Ishikawa (cell line): ENCODE results near the gene HOXD8.

Experiments
- CEBPB ChIP-seq: IDR thresholded peaks from 2 replicates; pipeline ENCODE4 v1.6.1; 2012
- CREB1 ChIP-seq: IDR thresholded peaks from 2 replicates; pipeline ENCODE4 v1.6.1; 2012; ENCODE audit warnings: low read depth
- EGR1 ChIP-seq: IDR thresholded peaks from 2 replicates; pipeline ENCODE4 v1.6.1; 2012
- EP300 ChIP-seq: IDR thresholded peaks from 2 replicates; pipeline ENCODE4 v1.6.1; 2012; ENCODE audit warnings: borderline replicate concordance
- FOXM1 ChIP-seq: IDR thresholded peaks from 2 replicates; pipeline ENCODE4 v1.6.1; 2012; ENCODE audit warnings: low read depth, borderline replicate concordance
- NFIC ChIP-seq: IDR thresholded peaks from 2 replicates; pipeline ENCODE4 v1.6.1; 2012
- RAD21 ChIP-seq: IDR thresholded peaks from 2 replicates; pipeline ENCODE4 v1.6.1; 2012; ENCODE audit warnings: low read depth
- REST ChIP-seq: IDR thresholded peaks from 2 replicates; pipeline ENCODE4 v1.6.1; 2012; ENCODE audit warnings: low read depth, mild to moderate bottlenecking
- TAF1 ChIP-seq: IDR thresholded peaks from 2 replicates; pipeline ENCODE4 v1.6.1; 2012; ENCODE audit warnings: low read depth, mild to moderate bottlenecking
- TCF12 ChIP-seq: IDR thresholded peaks from 2 replicates; pipeline ENCODE4 v1.6.1; 2012; ENCODE audit warnings: low read depth
- TEAD4 ChIP-seq: IDR thresholded peaks from 2 replicates; pipeline ENCODE4 v1.6.1; 2012
- YY1 ChIP-seq: IDR thresholded peaks from 2 replicates; pipeline ENCODE4 v1.6.1; 2012; ENCODE audit warnings: low read depth
- ZBTB7A ChIP-seq: IDR thresholded peaks from 2 replicates; pipeline ENCODE4 v1.6.1; 2012; ENCODE audit warnings: low read depth
- TF ChIP-seq, protein P1 (sequence below): IDR thresholded peaks from 2 replicates; pipeline ENCODE4 v1.6.1; 2012
- TF ChIP-seq, protein P2 (sequence below): IDR thresholded peaks from 2 replicates; pipeline ENCODE4 v1.6.1; 2012

HOXD8 gene

DNA sequence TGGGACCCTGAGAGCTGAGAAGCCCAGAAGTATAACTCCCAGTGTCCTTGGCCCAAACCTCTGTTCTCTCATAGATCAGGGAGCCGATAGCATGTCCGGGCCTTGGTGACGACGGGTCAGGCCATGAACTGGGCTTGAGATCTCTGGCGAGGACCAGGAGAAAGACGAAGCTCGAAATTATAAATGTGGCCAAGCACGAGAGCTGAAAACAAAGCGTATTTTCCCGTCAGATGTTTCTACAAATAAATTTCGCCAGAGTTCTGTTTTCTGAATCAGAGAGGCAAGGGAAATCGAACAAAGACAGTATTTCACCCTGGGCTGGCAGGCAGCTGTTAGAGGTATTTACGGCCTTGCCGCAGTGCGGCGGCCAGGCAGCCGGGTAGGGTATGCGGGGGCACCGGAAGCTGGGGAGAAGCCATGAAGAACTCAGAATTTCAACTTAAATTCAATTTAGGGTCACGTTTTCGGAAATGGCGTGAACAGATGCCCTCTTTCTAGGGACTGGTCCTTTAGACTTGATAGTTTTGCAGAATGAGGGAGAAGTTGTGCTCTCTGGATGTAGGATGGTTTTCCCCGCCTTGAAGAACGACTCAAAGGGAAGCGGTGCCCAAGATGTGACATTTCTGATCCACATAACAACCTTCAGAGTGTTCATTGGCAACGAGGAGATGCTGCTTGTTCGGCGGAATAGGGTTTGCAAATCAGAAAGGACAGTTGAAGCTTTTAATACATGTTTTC, 9.6 kb downstream of the HOXD8 start:
- no peak for TF ChIP-seq EGR1

DNA sequence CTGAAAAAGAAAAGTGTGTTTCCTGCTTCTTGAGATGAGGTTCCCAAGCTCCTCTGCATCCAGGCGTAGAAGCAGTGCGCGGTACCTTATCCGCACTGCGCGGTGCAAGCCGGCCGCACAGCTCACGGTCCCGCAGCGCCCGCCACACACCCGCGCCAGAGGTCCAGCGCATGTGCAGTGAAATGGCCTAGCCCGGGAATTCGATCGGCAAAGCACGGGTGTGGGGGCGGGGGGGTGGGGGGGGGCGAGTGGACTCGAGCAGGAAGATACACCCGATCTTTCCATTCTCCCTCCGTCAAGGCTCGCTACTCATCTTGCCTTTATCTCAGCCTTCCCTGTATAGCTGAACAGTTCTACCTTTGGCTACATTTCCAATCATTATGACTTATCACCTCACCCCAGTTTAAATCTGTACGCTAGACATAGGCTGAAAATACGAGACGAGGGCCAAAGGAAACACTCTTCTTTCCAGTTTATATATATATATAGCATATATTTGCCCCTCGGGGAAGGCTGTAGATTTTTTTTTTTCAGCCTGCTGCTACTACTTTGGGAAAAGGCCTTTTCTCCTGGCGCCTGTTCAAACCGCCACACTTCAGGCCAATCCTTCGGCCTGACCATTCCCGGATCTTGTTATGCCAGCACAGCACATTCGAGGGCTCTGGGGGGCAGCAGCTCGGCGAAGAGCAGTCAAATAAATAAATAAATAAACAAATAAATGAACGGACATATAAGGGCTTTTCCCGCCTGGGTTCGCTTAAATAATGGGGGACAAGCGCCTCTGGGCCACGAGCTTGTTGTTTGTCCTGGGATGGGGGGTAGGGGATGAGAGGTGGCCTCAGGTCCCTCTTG, 10.4 kb downstream of the HOXD8 start:
- TF ChIP-seq YY1 = no peak
- TF ChIP-seq ZBTB7A = no peak
- no peak for TF ChIP-seq EP300
- TF ChIP-seq TCF12 = no peak
- TF ChIP-seq, protein P1, sequence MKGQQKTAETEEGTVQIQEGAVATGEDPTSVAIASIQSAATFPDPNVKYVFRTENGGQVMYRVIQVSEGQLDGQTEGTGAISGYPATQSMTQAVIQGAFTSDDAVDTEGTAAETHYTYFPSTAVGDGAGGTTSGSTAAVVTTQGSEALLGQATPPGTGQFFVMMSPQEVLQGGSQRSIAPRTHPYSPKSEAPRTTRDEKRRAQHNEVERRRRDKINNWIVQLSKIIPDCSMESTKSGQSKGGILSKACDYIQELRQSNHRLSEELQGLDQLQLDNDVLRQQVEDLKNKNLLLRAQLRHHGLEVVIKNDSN = no peak
- TF ChIP-seq NFIC = no peak
- no peak for TF ChIP-seq CEBPB
- no peak for TF ChIP-seq TEAD4
- TF ChIP-seq, protein P2, sequence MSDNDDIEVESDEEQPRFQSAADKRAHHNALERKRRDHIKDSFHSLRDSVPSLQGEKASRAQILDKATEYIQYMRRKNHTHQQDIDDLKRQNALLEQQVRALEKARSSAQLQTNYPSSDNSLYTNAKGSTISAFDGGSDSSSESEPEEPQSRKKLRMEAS = no peak
- no peak for TF ChIP-seq TAF1
- TF ChIP-seq FOXM1 = no peak
- TF ChIP-seq CREB1 = no peak
- no peak for TF ChIP-seq RAD21
- no peak for TF ChIP-seq REST
- no peak for TF ChIP-seq EGR1

GRCh38 chr2:176140513-176141317, 11.2 kb downstream of the HOXD8 start:
- peak; percentile 86 for TF ChIP-seq RAD21
- TF ChIP-seq YY1 = no peak
- TF ChIP-seq, protein P2 = peak; percentile 81
- TF ChIP-seq ZBTB7A = peak; percentile 93
- peak; percentile 13; the same call in 1 of the 2 replicates for TF ChIP-seq EP300
- TF ChIP-seq REST = no peak
- no peak for TF ChIP-seq FOXM1
- TF ChIP-seq TAF1 = no peak

DNA sequence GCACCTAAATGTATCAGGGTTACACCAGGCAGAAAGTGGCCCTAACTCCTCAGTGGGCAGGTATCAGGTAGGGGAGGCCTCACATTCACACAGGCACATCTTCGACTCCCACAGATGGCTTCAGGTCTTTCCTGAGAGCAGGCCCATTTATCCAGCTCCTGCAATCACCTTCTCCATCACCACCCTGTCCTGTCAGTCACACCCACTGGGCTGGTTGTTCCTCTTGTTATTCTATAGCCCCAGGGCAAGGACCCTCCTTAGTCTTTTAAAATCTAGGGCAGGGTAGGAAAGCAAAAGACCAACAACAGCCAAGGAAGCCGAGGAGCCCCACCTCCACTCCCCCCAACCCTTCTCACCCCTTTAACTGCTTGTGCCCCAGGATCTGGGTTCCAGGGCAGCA, 12.8 kb downstream of the HOXD8 start:
- TF ChIP-seq EP300 (no peak), TEAD4 (no peak), ZBTB7A (no peak), CREB1 (no peak), TAF1 (no peak), CEBPB (no peak), EGR1 (no peak), TCF12 (no peak), FOXM1 (no peak), NFIC (no peak), RAD21 (no peak), REST (no peak), YY1 (no peak)
- TF ChIP-seq, protein P2 = no peak
- TF ChIP-seq, protein P1 = no peak
